ENCODE measurements around the gene PAOX. TPM values are rescaled to one million over a fixed set of nuclear protein-coding genes. Genes with fewer than 3 reads are reported as not detected.

PAOX gene
- total and polyA plus RNA-seq, 2 of the 13 experiments (the other 11 are each of a cell fraction or from before 2014, with no cell fraction given): 0.49 to 0.77 TPM

DNA sequence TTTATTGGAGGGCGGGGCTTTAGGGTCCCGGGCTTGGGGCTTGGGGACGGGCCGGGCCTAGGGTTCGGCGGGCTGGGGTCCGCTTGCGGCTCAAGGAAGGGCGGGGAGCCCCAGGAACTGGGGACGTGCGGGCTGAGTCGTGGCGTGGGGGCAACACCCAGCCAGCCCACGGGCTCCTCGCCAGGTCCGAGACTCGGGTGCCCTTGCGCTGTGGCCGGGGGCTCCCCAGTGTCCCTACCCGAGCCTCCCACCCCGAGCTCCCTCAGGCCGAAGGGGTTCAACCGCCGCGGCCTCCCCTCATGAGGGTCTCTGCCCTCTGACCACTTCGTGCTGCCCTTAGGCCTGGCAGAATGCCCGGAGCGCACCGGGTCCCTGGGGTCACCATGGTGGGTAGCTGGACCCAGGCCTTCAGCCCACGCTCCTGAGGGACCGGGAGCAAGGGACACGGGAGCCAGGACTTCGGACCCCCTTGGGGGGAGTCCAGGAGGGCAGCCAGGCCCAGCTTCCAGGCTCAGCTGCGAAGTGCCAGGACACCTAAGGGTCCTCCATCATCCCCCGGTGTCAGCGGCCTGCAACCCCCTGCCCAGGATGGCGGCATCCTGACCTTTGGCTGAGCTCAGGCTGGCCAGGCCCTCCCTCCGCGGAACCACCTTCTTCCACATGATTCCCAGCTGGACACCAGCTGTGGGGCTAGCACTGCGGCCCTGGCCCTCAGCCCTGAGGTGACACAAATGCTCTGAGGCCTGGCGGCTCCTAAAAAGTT, 20.7 kb upstream of the PAOX start (continued):
- TF ChIP-seq FOXJ3 (CRISPR knock-in tag; IDR thresholded peaks at IDR 0.05; ENCODE audit: borderline replicate concordance) (no peak), ZC3H13 (CRISPR knock-in tag; IDR thresholded peaks at IDR 0.05) (no peak; the same call in 1 of the 2 replicates), CENPX (CRISPR knock-in tag; IDR thresholded peaks at IDR 0.05) (no peak), SP2 (CRISPR knock-in tag; IDR thresholded peaks at IDR 0.05) (no peak), ZNF138 (CRISPR knock-in tag; IDR thresholded peaks at IDR 0.05; ENCODE audit: low read depth) (peak; percentile 2; the same call in 1 of the 2 replicates), CBFB (CRISPR knock-in tag; IDR thresholded peaks at IDR 0.05) (0 out of 2 replicates have a peak, but pooled peaks have one; percentile 44), YY1 (IDR thresholded peaks at IDR 0.05; ENCODE audit: insufficient read depth, insufficient replicate concordance, low read depth, low read length) (peak; percentile 44), NFE2L1 (CRISPR knock-in tag; IDR thresholded peaks at IDR 0.05; ENCODE audit: borderline replicate concordance) (peak; percentile 16; the same call in 1 of the 2 replicates), FIP1L1 (IDR thresholded peaks at IDR 0.05; ENCODE audit: borderline replicate concordance, insufficient read depth, low read depth, low read length) (no peak), ZSCAN30 (CRISPR knock-in tag; IDR thresholded peaks at IDR 0.05) (no peak)
- TF ChIP-seq, protein P1, sequence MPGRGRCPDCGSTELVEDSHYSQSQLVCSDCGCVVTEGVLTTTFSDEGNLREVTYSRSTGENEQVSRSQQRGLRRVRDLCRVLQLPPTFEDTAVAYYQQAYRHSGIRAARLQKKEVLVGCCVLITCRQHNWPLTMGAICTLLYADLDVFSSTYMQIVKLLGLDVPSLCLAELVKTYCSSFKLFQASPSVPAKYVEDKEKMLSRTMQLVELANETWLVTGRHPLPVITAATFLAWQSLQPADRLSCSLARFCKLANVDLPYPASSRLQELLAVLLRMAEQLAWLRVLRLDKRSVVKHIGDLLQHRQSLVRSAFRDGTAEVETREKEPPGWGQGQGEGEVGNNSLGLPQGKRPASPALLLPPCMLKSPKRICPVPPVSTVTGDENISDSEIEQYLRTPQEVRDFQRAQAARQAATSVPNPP (CRISPR knock-in tag; IDR thresholded peaks at IDR 0.05): no peak
- TF ChIP-seq, protein P2, sequence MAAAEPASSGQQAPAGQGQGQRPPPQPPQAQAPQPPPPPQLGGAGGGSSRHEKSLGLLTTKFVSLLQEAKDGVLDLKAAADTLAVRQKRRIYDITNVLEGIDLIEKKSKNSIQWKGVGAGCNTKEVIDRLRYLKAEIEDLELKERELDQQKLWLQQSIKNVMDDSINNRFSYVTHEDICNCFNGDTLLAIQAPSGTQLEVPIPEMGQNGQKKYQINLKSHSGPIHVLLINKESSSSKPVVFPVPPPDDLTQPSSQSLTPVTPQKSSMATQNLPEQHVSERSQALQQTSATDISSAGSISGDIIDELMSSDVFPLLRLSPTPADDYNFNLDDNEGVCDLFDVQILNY (CRISPR knock-in tag; conservative IDR thresholded peaks at IDR 0.05): no peak
- TF ChIP-seq, protein P3, sequence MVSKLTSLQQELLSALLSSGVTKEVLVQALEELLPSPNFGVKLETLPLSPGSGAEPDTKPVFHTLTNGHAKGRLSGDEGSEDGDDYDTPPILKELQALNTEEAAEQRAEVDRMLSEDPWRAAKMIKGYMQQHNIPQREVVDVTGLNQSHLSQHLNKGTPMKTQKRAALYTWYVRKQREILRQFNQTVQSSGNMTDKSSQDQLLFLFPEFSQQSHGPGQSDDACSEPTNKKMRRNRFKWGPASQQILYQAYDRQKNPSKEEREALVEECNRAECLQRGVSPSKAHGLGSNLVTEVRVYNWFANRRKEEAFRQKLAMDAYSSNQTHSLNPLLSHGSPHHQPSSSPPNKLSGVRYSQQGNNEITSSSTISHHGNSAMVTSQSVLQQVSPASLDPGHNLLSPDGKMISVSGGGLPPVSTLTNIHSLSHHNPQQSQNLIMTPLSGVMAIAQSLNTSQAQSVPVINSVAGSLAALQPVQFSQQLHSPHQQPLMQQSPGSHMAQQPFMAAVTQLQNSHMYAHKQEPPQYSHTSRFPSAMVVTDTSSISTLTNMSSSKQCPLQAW (CRISPR knock-in tag; IDR thresholded peaks at IDR 0.05): peak; percentile 74
- TF ChIP-seq, protein P4, sequence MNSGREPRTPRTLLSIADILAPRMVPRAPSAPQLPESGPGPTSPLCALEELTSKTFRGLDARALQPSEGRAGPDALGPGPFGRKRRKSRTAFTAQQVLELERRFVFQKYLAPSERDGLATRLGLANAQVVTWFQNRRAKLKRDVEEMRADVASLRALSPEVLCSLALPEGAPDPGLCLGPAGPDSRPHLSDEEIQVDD (CRISPR knock-in tag; IDR thresholded peaks at IDR 0.05; ENCODE audit: borderline replicate concordance): 0 out of 2 replicates have a peak, but pooled peaks have one; percentile 19
- TF ChIP-seq, protein P5, sequence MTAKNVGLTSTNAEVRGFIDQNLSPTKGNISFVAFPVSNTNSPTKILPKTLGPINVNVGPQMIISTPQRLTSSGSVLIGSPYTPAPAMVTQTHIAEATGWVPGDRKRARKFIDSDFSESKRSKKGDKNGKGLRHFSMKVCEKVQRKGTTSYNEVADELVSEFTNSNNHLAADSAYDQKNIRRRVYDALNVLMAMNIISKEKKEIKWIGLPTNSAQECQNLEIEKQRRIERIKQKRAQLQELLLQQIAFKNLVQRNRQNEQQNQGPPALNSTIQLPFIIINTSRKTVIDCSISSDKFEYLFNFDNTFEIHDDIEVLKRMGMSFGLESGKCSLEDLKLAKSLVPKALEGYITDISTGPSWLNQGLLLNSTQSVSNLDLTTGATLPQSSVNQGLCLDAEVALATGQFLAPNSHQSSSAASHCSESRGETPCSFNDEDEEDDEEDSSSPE (CRISPR knock-in tag; IDR thresholded peaks at IDR 0.05): peak; percentile 22; the same call in 1 of the 2 replicates
- TF ChIP-seq, protein P6, sequence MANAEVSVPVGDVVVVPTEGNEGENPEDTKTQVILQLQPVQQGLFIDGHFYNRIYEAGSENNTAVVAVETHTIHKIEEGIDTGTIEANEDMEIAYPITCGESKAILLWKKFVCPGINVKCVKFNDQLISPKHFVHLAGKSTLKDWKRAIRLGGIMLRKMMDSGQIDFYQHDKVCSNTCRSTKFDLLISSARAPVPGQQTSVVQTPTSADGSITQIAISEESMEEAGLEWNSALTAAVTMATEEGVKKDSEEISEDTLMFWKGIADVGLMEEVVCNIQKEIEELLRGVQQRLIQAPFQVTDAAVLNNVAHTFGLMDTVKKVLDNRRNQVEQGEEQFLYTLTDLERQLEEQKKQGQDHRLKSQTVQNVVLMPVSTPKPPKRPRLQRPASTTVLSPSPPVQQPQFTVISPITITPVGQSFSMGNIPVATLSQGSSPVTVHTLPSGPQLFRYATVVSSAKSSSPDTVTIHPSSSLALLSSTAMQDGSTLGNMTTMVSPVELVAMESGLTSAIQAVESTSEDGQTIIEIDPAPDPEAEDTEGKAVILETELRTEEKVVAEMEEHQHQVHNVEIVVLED (CRISPR knock-in tag; IDR thresholded peaks at IDR 0.05; ENCODE audit: borderline replicate concordance): no peak
- TF ChIP-seq, protein P7, sequence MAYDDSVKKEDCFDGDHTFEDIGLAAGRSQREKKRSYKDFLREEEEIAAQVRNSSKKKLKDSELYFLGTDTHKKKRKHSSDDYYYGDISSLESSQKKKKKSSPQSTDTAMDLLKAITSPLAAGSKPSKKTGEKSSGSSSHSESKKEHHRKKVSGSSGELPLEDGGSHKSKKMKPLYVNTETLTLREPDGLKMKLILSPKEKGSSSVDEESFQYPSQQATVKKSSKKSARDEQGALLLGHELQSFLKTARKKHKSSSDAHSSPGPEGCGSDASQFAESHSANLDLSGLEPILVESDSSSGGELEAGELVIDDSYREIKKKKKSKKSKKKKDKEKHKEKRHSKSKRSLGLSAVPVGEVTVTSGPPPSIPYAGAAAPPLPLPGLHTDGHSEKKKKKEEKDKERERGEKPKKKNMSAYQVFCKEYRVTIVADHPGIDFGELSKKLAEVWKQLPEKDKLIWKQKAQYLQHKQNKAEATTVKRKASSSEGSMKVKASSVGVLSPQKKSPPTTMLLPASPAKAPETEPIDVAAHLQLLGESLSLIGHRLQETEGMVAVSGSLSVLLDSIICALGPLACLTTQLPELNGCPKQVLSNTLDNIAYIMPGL (CRISPR knock-in tag; IDR thresholded peaks at IDR 0.05; ENCODE audit: borderline replicate concordance in 1 of 2, low read depth in 1 of 2): 0 out of 4 replicates have a peak, but pooled peaks of 1 of the 2 experiments have one; percentile 46

Measured in HepG2 (cell line).